K562 (cell line): ENCODE results near the gene POMGNT2. TPM values are rescaled to one million over a fixed set of nuclear protein-coding genes. Genes with fewer than 3 reads are reported as not detected.

Source experiments
- ATAC-seq: fragments of 200-7000 bp; cut with Tn5 transposase; 3 replicates; pipeline ENCODE4 v1.9.1; 2020; ENCODE audit warnings: moderate library complexity
- BruUV-seq: library from RNA; stranded (reverse); fragments of 400-500 nt; replicated peaks from 2 replicates; lab custom pipeline; 2021; lab: Mats Ljungman, UMichigan
- CTCF ChIA-PET: fragments of 300-600 bp; formaldehyde crosslinking; extraction: SDS; loops from one replicate; lab custom pipeline; 2021; ENCODE audit warnings: low intra/inter-chr PET ratio; lab: Yijun Ruan, JAX
- POLR2A ChIA-PET: fragments of 300-600, 350-650 bp; sonication (Branson Sonifier 250); formaldehyde crosslinking; extraction: SDS; loops from one replicate; lab custom pipeline; 2021; ENCODE audit warnings: antibody characterized with exemption, inconsistent platforms; lab: Yijun Ruan, JAX
- DNase-seq, 4 experiments: peaks; one replicate each; pipeline versions ENCODE4 v3.0.0 to v3.0.0-alpha.2; 2011 to 2018; ENCODE audit warnings: low spot score in 3 of 4, mixed read lengths in 3 of 4; ENCODE audit errors: extremely low read depth in 1 of 4
- FAIRE-seq: peaks from 2 replicates; lab custom pipeline; 2011; peaks lifted over from hg19 to GRCh38; lab: Jason Lieb, UNC
- H2AFZ ChIP-seq: 2 replicates; pipeline ENCODE4 v1.6.0; 2011; ENCODE audit warnings: low read depth, low read length, control low read depth, inconsistent platforms
- H3K27ac ChIP-seq: fragments of 200-600 bp; 3 replicates; pipeline ENCODE4 v1.8.0; 2011; ENCODE audit warnings: low read depth, mild to moderate bottlenecking, control low read depth, inconsistent platforms, low read length, moderate library complexity, mixed read lengths; ENCODE audit errors: extremely low read depth
- H3K27me3 ChIP-seq, 2 experiments: fragments of 300-600 bp in 1 of 2; 2 replicates in 1 of 2; 3 replicates in 1 of 2; pipeline versions ENCODE4 v1.6.0 to v1.8.0; 2011; ENCODE audit warnings: inconsistent platforms in 2 of 2, low read length in 2 of 2, mild to moderate bottlenecking in 1 of 2, mixed read lengths in 1 of 2, moderate library complexity in 1 of 2; ENCODE audit not compliant: control insufficient read depth in 2 of 2, insufficient read depth in 2 of 2
- H3K36me3 ChIP-seq: fragments of 300-600 bp; 3 replicates; pipeline ENCODE4 v1.8.0; 2011; ENCODE audit warnings: mild to moderate bottlenecking, low read length, inconsistent platforms; ENCODE audit not compliant: control insufficient read depth, insufficient read depth
- H3K4me1 ChIP-seq, 2 experiments: fragments of 200-600 bp in 1 of 2; replicated peaks in 1 of 2; 2 replicates in 1 of 2; 3 replicates in 1 of 2; pipeline versions ENCODE4 v1.5.1 to v1.8.0; 2011; ENCODE audit warnings: inconsistent platforms in 2 of 2, low read length in 2 of 2, mild to moderate bottlenecking in 1 of 2, mixed read lengths in 1 of 2, moderate library complexity in 1 of 2; ENCODE audit not compliant: control insufficient read depth in 2 of 2, insufficient read depth in 2 of 2
- H3K4me2 ChIP-seq: 2 replicates; pipeline ENCODE4 v1.6.1; 2011; ENCODE audit warnings: low read length, control low read depth, inconsistent platforms, mixed read lengths; ENCODE audit not compliant: insufficient read depth
- H3K4me3 ChIP-seq: fragments of 200-600 bp; sonication (generic), shearing (Covaris generic); 2 replicates; pipeline ENCODE4 v1.5.1; 2016; ENCODE audit warnings: control low read depth, inconsistent platforms
- H3K79me2 ChIP-seq: fragments of 200-600 bp; 3 replicates; pipeline ENCODE4 v1.8.0; 2011; ENCODE audit warnings: low read length, inconsistent platforms; ENCODE audit not compliant: control insufficient read depth, insufficient read depth
- H3K9ac ChIP-seq, 2 experiments: 2 replicates each; pipeline versions ENCODE4 v1.6.0 to v1.6.1; 2011; ENCODE audit warnings: low read depth in 2 of 2, low read length in 2 of 2, control low read depth in 1 of 2, inconsistent platforms in 1 of 2, mild to moderate bottlenecking in 1 of 2, mixed read lengths in 1 of 2; ENCODE audit not compliant: insufficient read depth in 1 of 2
- H3K9me1 ChIP-seq: one replicate; pipeline ENCODE4 v1.6.0; 2011; ENCODE audit warnings: inconsistent platforms, mild to moderate bottlenecking, low read length, moderate library complexity; ENCODE audit not compliant: control insufficient read depth, insufficient read depth
- H3K9me3 ChIP-seq: replicated peaks from 2 replicates; pipeline ENCODE4 v1.5.1; 2011; ENCODE audit warnings: low read depth, low read length, inconsistent platforms; ENCODE audit not compliant: control insufficient read depth, insufficient read depth
- H4K20me1 ChIP-seq: replicated peaks from 2 replicates; pipeline ENCODE4 v1.6.1; 2011; ENCODE audit warnings: low read length, inconsistent platforms, mixed read lengths; ENCODE audit not compliant: control insufficient read depth, insufficient read depth
- BRF1 ChIP-seq: IDR thresholded peaks from 3 replicates; pipeline ENCODE4 v1.6.1; 2011; ENCODE audit warnings: borderline replicate concordance, mild to moderate bottlenecking; ENCODE audit not compliant: insufficient read length; ENCODE audit errors: extremely low read depth
- EGR1 ChIP-seq: fragments of 450-650 bp; conservative IDR thresholded peaks from 2 replicates; pipeline ENCODE4 v1.6.1; 2017; ENCODE audit warnings: mild to moderate bottlenecking
- LEF1 ChIP-seq: fragments of 450-650 bp; IDR thresholded peaks from 2 replicates; pipeline ENCODE4 v1.6.1; 2016; ENCODE audit warnings: mild to moderate bottlenecking
- NCOA2 ChIP-seq, 2 experiments: fragments of 450-650 bp; IDR thresholded peaks; 2 replicates each; pipeline ENCODE4 v1.6.1; 2018; ENCODE audit warnings: mild to moderate bottlenecking in 2 of 2, moderate library complexity in 1 of 2; ENCODE audit not compliant: partially characterized antibody in 2 of 2
- RFX1 ChIP-seq: fragments of 450-650 bp; IDR thresholded peaks from 2 replicates; pipeline ENCODE4 v1.6.1; 2016; ENCODE audit warnings: mild to moderate bottlenecking, moderate library complexity
- ZC3H8 ChIP-seq: fragments of 450-650 bp; IDR thresholded peaks from 2 replicates; pipeline ENCODE4 v1.6.1; 2017
- WGBS: fragments of 100-300 bp; shearing (Covaris generic); methylation state at CpG from one replicate; pipeline ENCODE4 v1.1.6; 2016; ENCODE audit warnings: low coverage, mixed read lengths; ENCODE audit not compliant: insufficient coverage; ENCODE audit errors: missing lambda C conversion rate; 5-methylcytosine and 5-hydroxymethylcytosine counted together
- in situ Hi-C: fragments of 300-500 bp; cut with MboI; formaldehyde crosslinking; loops from 4 replicates; pipeline ENCODE4 v1.15.0; 2018; ENCODE audit warnings: inconsistent platforms, mixed read lengths
- intact Hi-C: fragments of 100-400 bp; cut with micrococcal nuclease; formaldehyde crosslinking; loops from 2 replicates; pipeline ENCODE4 v1.14.2; 2022
- polyA plus RNA-seq, 8 experiments: library from polyadenylated mRNA; depleted of rRNA in 4 of 8; stranded (reverse) in 5 of 8; unstranded in 3 of 8; fragments of >200 nt; fragmentation: Nextera tagmentation in 2 of 8; fragmentation: Illumina TruSeq in 1 of 8; extraction: Ambion mirVana in 2 of 8; extraction: Trizol in 1 of 8; gene quantifications; 2 replicates each; pipeline versions ENCODE4 v1.2.1 to v1.2.3, GENCODE V29; 2011 to 2014; ENCODE audit warnings: inconsistent platforms in 1 of 8, missing spikeins in 1 of 8
- total RNA-seq, 7 experiments: library from RNA; depleted of rRNA in 6 of 7; stranded (reverse); fragments of >200 nt in 6 of 7; fragmentation: Illumina TruSeq in 2 of 7; extraction: Trizol in 2 of 7; gene quantifications; 2 replicates each; pipeline versions ENCODE4 v1.2.1 to v1.2.3, GENCODE V29; 2011 to 2021; ENCODE audit warnings: low replicate concordance in 1 of 7
- TF ChIP-seq, protein P1 (sequence below): fragments of 250-450 bp; sonication (Bioruptor Pico); IDR thresholded peaks from 2 replicates; pipeline ENCODE4 v1.8.0; 2021; ENCODE audit warnings: moderate library complexity, mild to moderate bottlenecking, inconsistent platforms

The POMGNT2 gene
- total and polyA plus RNA-seq, 9 of the 15 experiments (the other 6 are each of a cell fraction or from before 2014, with no cell fraction given), result 0.65 to 14.1 (median 10.3) TPM

DNA sequence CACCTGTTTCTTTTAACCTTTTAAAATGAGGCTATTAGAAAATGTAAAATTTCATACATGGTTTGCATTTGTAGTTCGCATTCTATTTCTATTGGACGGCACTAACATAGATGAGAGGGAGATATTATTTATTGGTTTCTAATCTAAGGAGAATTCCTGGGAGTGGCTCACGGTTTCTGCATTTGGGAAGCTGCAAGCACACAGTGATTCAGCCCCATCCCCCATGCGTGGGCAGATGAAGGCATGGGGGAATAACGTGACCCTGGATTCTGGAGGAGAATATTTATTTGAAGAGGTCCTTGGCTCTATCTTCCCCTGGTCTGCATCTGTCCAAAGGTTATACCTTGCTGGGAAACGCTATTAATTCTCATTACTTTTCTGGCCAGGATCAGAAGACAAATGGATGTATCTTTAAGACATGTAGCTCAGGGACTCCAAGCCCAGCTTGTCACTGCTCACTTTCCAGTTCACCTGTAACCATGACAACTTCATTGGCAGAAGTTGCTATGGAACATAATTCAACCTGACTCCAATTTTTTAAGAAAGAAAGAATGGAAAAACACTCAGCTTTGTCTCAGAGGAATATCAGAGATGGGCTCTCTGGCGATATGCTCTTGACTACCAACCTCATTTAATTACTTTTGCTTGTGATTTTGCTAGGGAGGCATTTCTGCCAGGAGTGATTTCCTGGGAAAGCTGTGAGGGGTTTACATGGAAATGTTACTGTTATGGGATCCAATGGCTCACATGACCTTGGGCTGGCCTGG is 27.2 kb upstream of the POMGNT2 start:
- H2AFZ ChIP-seq, result no peak overlapping the region
- H3K27ac ChIP-seq, result no peak overlapping the region
- H3K9me1 ChIP-seq, result no peaks in the 10 kb centered on the region
- H3K4me2 ChIP-seq, result no peak overlapping the region
- 0 out of 2 replicates have a peak, but pooled peaks cover 3% of the 10 kb centered on the region for H3K9me3 ChIP-seq
- H3K27me3 ChIP-seq, result peaks cover 8 to 9% of the 10 kb centered on the region in 2 experiments; a peak in 4 of 5 replicates
- no peak for DNase-seq
- in situ Hi-C loops (no loop called here), intact Hi-C loops (no loop called here)
- BruUV-seq, result no TSS peak
- ChIA-PET CTCF (no interaction called here), POLR2A (no interaction called here)
- 0 out of 2 replicates have a peak, but pooled peaks have one; percentile 21 for TF ChIP-seq EGR1
- TF ChIP-seq RFX1, result peak; percentile 78
- TF ChIP-seq ZC3H8, result no peak
- TF ChIP-seq LEF1, result no peak
- no peak for TF ChIP-seq BRF1
- no peaks in the 10 kb centered on the region for H3K4me1 ChIP-seq
- no peaks in the 10 kb centered on the region for H4K20me1 ChIP-seq
- ATAC-seq, result no peak
- under 1% methylated on average over 7 of the region's 7 CpGs for WGBS
- no peak overlapping the region for H3K9ac ChIP-seq
- no peak for FAIRE-seq
- H3K79me2 ChIP-seq, result no peaks in the 10 kb centered on the region
- no peak overlapping the region for H3K4me3 ChIP-seq
- no peaks in the 10 kb centered on the region for H3K36me3 ChIP-seq

DNA sequence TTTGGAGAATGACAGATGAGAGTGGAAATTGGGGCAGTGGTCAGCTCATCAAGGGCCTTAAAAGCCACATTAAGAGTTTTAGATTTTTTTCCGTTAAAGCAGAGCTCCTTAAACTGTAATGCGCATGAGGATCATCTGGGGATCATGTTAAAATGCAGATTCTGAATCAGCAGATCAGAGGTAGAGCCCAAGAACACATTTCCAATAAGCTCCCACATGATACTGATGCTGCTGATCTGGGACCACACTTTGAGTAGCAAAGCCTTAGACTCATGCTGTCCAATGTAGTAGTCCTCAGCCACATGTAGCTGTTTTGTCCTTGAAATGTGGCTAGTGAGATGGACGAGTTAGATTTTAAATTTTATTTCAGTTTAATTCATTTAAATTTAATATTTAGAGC is 26.3 kb upstream of the POMGNT2 start:
- Histone ChIP-seq H3K36me3 (no peaks in the 10 kb centered on the region), H3K27me3 (peaks cover 8 to 9% of the 10 kb centered on the region in 2 experiments; a peak in 3 of 5 replicates), H3K79me2 (no peaks in the 10 kb centered on the region), H3K9me1 (no peaks in the 10 kb centered on the region), H3K9ac (no peak overlapping the region), H3K9me3 (0 out of 2 replicates have a peak, but pooled peaks cover 3% of the 10 kb centered on the region), H3K4me1 (no peaks in the 10 kb centered on the region), H2AFZ (no peak overlapping the region), H3K27ac (no peak overlapping the region), H3K4me3 (no peak overlapping the region), H3K4me2 (no peak overlapping the region), H4K20me1 (no peaks in the 10 kb centered on the region)
- 2% methylated on average over 3 of the region's 3 CpGs for WGBS
- POLR2A ChIA-PET, result interaction anchor here (1.0 kb wide), 1 partner anchor 12 kb away, joined by 4 read pairs; no protein-coding TSS in a partner anchor
- FAIRE-seq (no peak), DNase-seq (no peak), ATAC-seq (no peak)
- CTCF ChIA-PET, result no interaction called here
- BruUV-seq, result no TSS peak
- in situ Hi-C loops (no loop called here), intact Hi-C loops (no loop called here)
- no peak for TF ChIP-seq NCOA2 (IDR thresholded peaks at IDR 0.05; ENCODE audit: partially characterized antibody in 2 of 2)
- TF ChIP-seq, protein P1, sequence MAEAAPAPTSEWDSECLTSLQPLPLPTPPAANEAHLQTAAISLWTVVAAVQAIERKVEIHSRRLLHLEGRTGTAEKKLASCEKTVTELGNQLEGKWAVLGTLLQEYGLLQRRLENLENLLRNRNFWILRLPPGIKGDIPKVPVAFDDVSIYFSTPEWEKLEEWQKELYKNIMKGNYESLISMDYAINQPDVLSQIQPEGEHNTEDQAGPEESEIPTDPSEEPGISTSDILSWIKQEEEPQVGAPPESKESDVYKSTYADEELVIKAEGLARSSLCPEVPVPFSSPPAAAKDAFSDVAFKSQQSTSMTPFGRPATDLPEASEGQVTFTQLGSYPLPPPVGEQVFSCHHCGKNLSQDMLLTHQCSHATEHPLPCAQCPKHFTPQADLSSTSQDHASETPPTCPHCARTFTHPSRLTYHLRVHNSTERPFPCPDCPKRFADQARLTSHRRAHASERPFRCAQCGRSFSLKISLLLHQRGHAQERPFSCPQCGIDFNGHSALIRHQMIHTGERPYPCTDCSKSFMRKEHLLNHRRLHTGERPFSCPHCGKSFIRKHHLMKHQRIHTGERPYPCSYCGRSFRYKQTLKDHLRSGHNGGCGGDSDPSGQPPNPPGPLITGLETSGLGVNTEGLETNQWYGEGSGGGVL (CRISPR knock-in tag), result no peak
